Transverse colon (tissue), 4 donors: Measurements from ENCODE around the gene WDR35.

Experiments
- CTCF ChIP-seq, 5 experiments: fragments of 200-600 bp in 3 of 5; fragments of 450-650 bp in 2 of 5; sonication (generic) in 3 of 5; IDR thresholded peaks; 1 replicate in 2 of 5; 2 replicates in 3 of 5; pipeline ENCODE4 v1.5.1; 2016 to 2017; ENCODE audit warnings: antibody characterized with exemption in 5 of 5, inconsistent platforms in 3 of 5, mild to moderate bottlenecking in 2 of 5, moderate library complexity in 1 of 5
- EP300 ChIP-seq: sonication (generic); formaldehyde crosslinking; IDR thresholded peaks from one replicate; pipeline ENCODE4 v1.6.1; 2017; ENCODE audit warnings: antibody characterized with exemption, low read depth
- POLR2A ChIP-seq: fragments of 450-650 bp; IDR thresholded peaks from one replicate; pipeline ENCODE4 v1.6.1; 2016; ENCODE audit warnings: antibody characterized with exemption, mild to moderate bottlenecking, moderate library complexity
- POLR2AphosphoS5 ChIP-seq, 3 donors: sonication (generic); formaldehyde crosslinking; IDR thresholded peaks; one replicate each; pipeline ENCODE4 v1.6.1; 2016; ENCODE audit warnings: antibody characterized with exemption in 3 of 3

- TF ChIP-seq EP300: no peak
- no peak for TF ChIP-seq POLR2A
- peak in 1 of 3 donors; percentile 9 for TF ChIP-seq POLR2AphosphoS5 (IDR thresholded peaks at IDR 0.05)
- no peak for TF ChIP-seq CTCF (IDR thresholded peaks at IDR 0.05)
These were observed 44.3 kb upstream of the WDR35 start for GRCh38 chr2:20034218-20034617.
